Thymus (tissue), 11 donors: ENCODE data around the gene INHBB. TPM values are rescaled to one million over a fixed set of nuclear protein-coding genes. Genes with fewer than 3 reads are reported as not detected.

Experiments
- DNase-seq, 9 donors: peaks; one replicate each; pipeline ENCODE4 v3.0.0-alpha.2; 2013; ENCODE audit warnings: low spot score in 9 of 9, low read depth in 6 of 9, missing footprints in 1 of 9
- H3K27ac ChIP-seq, 2 donors: one replicate each; pipeline ENCODE4 v1.5.1; 2013; ENCODE audit warnings: control low read depth in 1 of 2, low read depth in 1 of 2, low read length in 1 of 2, mild to moderate bottlenecking in 1 of 2, moderate library complexity in 1 of 2
- H3K27me3 ChIP-seq, 2 donors: one replicate each; pipeline ENCODE4 v1.5.1; 2013; ENCODE audit warnings: low read length in 1 of 2; ENCODE audit not compliant: control insufficient read depth in 2 of 2, insufficient read depth in 1 of 2
- H3K36me3 ChIP-seq, 2 donors: one replicate each; pipeline ENCODE4 v1.5.1; 2013; ENCODE audit warnings: low read length in 1 of 2, mild to moderate bottlenecking in 1 of 2, moderate library complexity in 1 of 2; ENCODE audit not compliant: control insufficient read depth in 2 of 2, insufficient read depth in 2 of 2
- H3K4me1 ChIP-seq, 2 donors: one replicate each; pipeline ENCODE4 v1.5.1; 2013; ENCODE audit warnings: low read length in 2 of 2; ENCODE audit not compliant: control insufficient read depth in 2 of 2, insufficient read depth in 2 of 2
- H3K4me3 ChIP-seq, 2 donors: one replicate each; pipeline ENCODE4 v1.5.1; 2013; ENCODE audit warnings: low read length in 2 of 2, control low read depth in 1 of 2, mild to moderate bottlenecking in 1 of 2
- H3K9me3 ChIP-seq, 2 donors: one replicate each; pipeline ENCODE4 v1.5.1; 2013; ENCODE audit warnings: low read length in 1 of 2, mild to moderate bottlenecking in 1 of 2; ENCODE audit not compliant: control insufficient read depth in 2 of 2, insufficient read depth in 1 of 2
- WGBS: extraction: QIAGEN DNeasy Blood & Tissue Kit; methylation state at CpG from one replicate; pipeline ENCODE4 v1.1.7; 2013; 5-methylcytosine and 5-hydroxymethylcytosine counted together
- polyA plus RNA-seq: library from polyadenylated mRNA; stranded (reverse); fragments of 200-250 nt; gene quantifications from one replicate; pipeline ENCODE4 v1.2.3, GENCODE V29; 2013
- total RNA-seq: library from RNA; stranded (reverse); fragments of 120-200 nt; gene quantifications from one replicate; pipeline ENCODE4 v1.2.4, GENCODE V29; 2013
- donor health status: healthy.

INHBB gene
- total and polyA plus RNA-seq, 2 donors, result 0.09 to 9.0 TPM

DNA sequence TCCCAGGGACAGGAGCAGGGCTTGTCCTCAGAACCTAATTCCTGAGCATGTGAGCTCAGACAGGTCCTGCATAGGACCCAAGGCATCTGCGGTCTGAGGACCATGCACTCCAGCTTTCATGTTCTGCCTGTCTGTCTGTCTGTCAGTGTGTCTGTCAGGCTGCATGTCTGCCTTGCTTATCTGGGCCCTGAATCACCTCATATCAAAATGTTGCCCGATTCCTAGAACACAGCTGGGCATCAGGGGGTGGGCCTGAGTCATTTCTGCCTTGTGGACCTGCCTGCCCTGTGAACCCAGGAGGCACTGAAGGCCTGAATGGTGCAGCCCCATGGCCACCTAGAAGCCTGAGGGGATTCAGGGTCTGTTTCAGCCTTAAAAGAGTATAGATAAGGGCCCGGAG, 22.1 kb downstream of the INHBB start:
- H3K4me1 ChIP-seq, result no peaks in the 10 kb centered on the region
- H3K4me3 ChIP-seq, result no peak overlapping the region
- H3K27me3 ChIP-seq, result no peaks in the 10 kb centered on the region
- WGBS, result 92% methylated on average over 3 of the region's 3 CpGs
- no peak overlapping the region for H3K27ac ChIP-seq
- DNase-seq, result no peak
- no peaks in the 10 kb centered on the region for H3K9me3 ChIP-seq
- H3K36me3 ChIP-seq, result no peaks in the 10 kb centered on the region

DNA sequence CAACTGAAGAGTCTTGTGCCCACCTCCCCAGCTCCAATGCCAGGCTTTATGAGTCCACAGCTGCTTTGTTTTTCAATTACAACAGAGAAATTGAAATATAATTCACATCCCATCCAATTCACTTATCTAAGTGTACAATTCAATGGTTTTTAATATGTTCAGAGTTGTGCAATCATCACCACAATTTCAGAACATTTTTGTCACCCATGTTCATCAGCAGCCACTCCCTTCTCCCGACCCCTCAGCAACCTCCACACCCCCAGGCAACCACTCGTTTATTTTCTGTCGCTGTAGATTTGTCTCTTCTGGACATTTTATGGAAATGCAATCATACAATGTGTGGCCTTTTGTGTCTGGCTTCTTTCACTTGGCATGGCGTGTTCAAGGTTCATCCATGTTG, 23.3 kb downstream of the INHBB start:
- DNase-seq, result no peak
- H3K9me3 ChIP-seq, result no peaks in the 10 kb centered on the region
- H3K27me3 ChIP-seq, result no peaks in the 10 kb centered on the region
- WGBS, result 93% methylated on average over 4 of the region's 4 CpGs
- no peaks in the 10 kb centered on the region for H3K4me1 ChIP-seq
- no peaks in the 10 kb centered on the region for H3K36me3 ChIP-seq
- H3K27ac ChIP-seq, result no peak overlapping the region
- H3K4me3 ChIP-seq, result no peak overlapping the region

DNA sequence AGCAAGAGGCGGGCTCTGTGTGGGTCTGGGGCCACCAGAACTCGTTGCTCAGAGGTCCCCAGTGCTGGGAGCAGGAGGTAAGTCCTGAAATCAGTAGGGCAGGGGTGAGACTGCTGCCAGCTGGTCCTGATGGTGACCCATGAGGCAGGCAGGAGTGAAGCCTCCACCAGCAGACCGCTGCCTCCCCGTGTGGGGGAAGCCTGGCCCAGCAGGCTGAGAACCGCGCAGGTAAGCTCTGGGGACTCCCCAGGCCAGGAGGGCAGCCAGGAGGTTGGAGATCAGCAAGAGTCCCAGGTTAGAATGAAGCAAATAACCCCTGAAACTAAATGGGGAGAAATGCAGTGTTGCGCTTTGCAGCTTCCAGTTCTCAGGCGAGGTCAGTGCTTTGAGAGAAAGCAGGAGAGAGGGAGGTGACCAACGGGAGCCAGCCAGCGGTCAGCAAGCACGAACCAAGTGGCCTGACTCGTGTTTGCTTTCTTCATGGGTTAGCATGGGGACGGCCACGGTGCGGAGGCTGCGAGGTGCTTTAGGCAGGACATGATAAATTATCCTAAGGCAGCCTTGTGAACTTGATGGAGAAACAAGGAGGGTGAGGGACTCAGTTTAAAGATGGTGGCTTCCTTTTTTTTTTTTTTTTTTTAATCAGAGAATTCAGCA, 26.2 kb downstream of the INHBB start:
- H3K36me3 ChIP-seq, result no peaks in the 10 kb centered on the region
- no peaks in the 10 kb centered on the region for H3K9me3 ChIP-seq
- 85% methylated on average over 16 of the region's 16 CpGs for WGBS
- no peak for DNase-seq
- H3K27me3 ChIP-seq, result peaks cover 0 to 6% of the 10 kb centered on the region in 2 donors
- no peak overlapping the region for H3K27ac ChIP-seq
- no peaks in the 10 kb centered on the region for H3K4me1 ChIP-seq
- no peak overlapping the region for H3K4me3 ChIP-seq

DNA sequence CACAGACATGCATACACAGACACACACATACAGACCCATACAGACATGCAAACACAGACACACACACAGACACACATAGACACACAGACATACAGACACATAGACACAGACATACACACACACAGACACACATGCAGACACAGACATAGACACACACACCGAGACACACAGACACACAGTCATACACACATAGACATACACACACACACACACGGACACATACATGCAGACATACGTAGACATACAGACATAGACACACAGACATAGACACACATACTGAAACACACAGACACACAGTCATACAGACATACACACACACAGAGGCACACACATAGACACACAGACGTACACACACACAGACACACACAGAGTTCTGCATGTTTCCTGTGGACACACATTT, 26.9 kb downstream of the INHBB start:
- Histone ChIP-seq H3K4me3 (no peak overlapping the region), H3K27me3 (peaks cover 0 to 6% of the 10 kb centered on the region in 2 donors), H3K27ac (no peak overlapping the region), H3K36me3 (no peaks in the 10 kb centered on the region), H3K4me1 (no peaks in the 10 kb centered on the region), H3K9me3 (no peaks in the 10 kb centered on the region)
- WGBS, result 99% methylated on average over 4 of the region's 4 CpGs
- no peak for DNase-seq

DNA sequence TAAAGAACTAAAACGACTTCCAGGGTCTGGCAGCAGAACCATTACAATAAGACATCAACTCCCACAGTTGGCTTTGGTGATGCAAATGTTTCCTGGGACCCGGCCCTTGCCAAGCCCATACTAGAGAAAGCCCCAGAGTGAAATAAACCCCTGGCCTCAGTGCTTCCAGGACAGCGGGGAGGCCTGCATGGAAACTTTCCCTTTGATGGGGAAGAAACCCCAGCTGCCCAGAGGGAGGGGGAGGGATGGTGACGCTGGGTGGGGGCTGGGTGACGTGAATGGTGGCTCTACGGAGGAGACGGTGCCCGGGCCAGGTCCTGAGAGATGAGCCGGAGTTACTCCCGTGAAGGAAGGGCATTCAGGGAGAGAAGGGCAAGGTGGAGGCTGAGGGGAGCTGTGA, 27.5 kb downstream of the INHBB start:
- no peak for DNase-seq
- H3K27ac ChIP-seq, result no peak overlapping the region
- no peaks in the 10 kb centered on the region for H3K4me1 ChIP-seq
- peaks cover 0 to 6% of the 10 kb centered on the region in 2 donors for H3K27me3 ChIP-seq
- 72% methylated on average over 10 of the region's 10 CpGs for WGBS
- no peaks in the 10 kb centered on the region for H3K9me3 ChIP-seq
- H3K36me3 ChIP-seq, result no peaks in the 10 kb centered on the region
- H3K4me3 ChIP-seq, result no peak overlapping the region

- no peak overlapping the region for H3K4me3 ChIP-seq
- 86% methylated on average over 5 of the region's 5 CpGs for WGBS
- DNase-seq, result no peak
- no peaks in the 10 kb centered on the region for H3K9me3 ChIP-seq
- no peaks in the 10 kb centered on the region for H3K4me1 ChIP-seq
- H3K27ac ChIP-seq, result no peak overlapping the region
- H3K36me3 ChIP-seq, result no peaks in the 10 kb centered on the region
- H3K27me3 ChIP-seq, result peaks cover 0 to 6% of the 10 kb centered on the region in 2 donors
Observed at GRCh38 chr2:120374821-120375220, 28.9 kb downstream of the INHBB start.

- peaks cover 0 to 6% of the 10 kb centered on the region in 2 donors for H3K27me3 ChIP-seq
- no peaks in the 10 kb centered on the region for H3K9me3 ChIP-seq
- 93% methylated on average over 14 of the region's 14 CpGs for WGBS
- H3K4me3 ChIP-seq, result no peak overlapping the region
- H3K36me3 ChIP-seq, result no peaks in the 10 kb centered on the region
- H3K4me1 ChIP-seq, result no peaks in the 10 kb centered on the region
- no peak for DNase-seq
- no peak overlapping the region for H3K27ac ChIP-seq
Observed at GRCh38 chr2:120375251-120376020, 29.5 kb downstream of the INHBB start.

GRCh38 chr2:120376101-120376500, 30.2 kb downstream of the INHBB start:
- Histone ChIP-seq H3K27ac (no peak overlapping the region), H3K27me3 (peaks cover 0 to 6% of the 10 kb centered on the region in 2 donors), H3K36me3 (no peaks in the 10 kb centered on the region), H3K4me1 (no peaks in the 10 kb centered on the region), H3K9me3 (no peaks in the 10 kb centered on the region), H3K4me3 (no peak overlapping the region)
- no peak for DNase-seq
- WGBS, result 88% methylated on average over 12 of the region's 12 CpGs
